SK-N-SH treated with all-trans-retinoic acid at 6 μM for 48 hours (cell line): ENCODE measurements around the gene PUDP.

Source experiments
- CSRNP3 ChIP-seq: fragments of 250-450 bp; sonication (Bioruptor Pico); IDR thresholded peaks from 2 replicates; pipeline ENCODE4 v1.5.1; 2021; ENCODE audit warnings: mild to moderate bottlenecking, moderate library complexity
- GLIS3 ChIP-seq: fragments of 250-450 bp; sonication (Bioruptor Pico); IDR thresholded peaks from 2 replicates; pipeline ENCODE4 v1.5.0; 2020; ENCODE audit warnings: mild to moderate bottlenecking, moderate library complexity
- RARB ChIP-seq: fragments of 250-450 bp; sonication (Bioruptor Pico); IDR thresholded peaks from 2 replicates; pipeline ENCODE4 v1.8.0; 2021; ENCODE audit warnings: mild to moderate bottlenecking, moderate library complexity
- TCF4 ChIP-seq: fragments of 250-450 bp; sonication (Bioruptor Pico); IDR thresholded peaks from 2 replicates; pipeline ENCODE4 v1.8.0; 2021; ENCODE audit warnings: mild to moderate bottlenecking, moderate library complexity, borderline replicate concordance
- ZFP3 ChIP-seq: fragments of 250-450 bp; sonication (Bioruptor Pico); IDR thresholded peaks from 2 replicates; pipeline ENCODE4 v1.5.0; 2020; ENCODE audit warnings: mild to moderate bottlenecking, moderate library complexity
- ZNF8 ChIP-seq: fragments of 450-650 bp; formaldehyde crosslinking; IDR thresholded peaks from 2 replicates; pipeline ENCODE4 v1.5.0; 2020; ENCODE audit warnings: mild to moderate bottlenecking, moderate library complexity

GRCh38 chrX:7194606-7195005 is 46.7 kb upstream of the PUDP start:
- no peak for TF ChIP-seq ZNF8 (CRISPR knock-in tag)
- TF ChIP-seq GLIS3 (CRISPR knock-in tag) = no peak
- TF ChIP-seq RARB = no peak
- TF ChIP-seq TCF4 (CRISPR knock-in tag) = no peak
- TF ChIP-seq ZFP3 (CRISPR knock-in tag) = no peak
- TF ChIP-seq CSRNP3 (CRISPR knock-in tag) = no peak
